ENCODE results near the gene LHPP.

Gene LHPP

GRCh38 chr10:124500757-124501156 lies 39.1 kb downstream of the LHPP start:
- DNase-seq: no peak

DNA sequence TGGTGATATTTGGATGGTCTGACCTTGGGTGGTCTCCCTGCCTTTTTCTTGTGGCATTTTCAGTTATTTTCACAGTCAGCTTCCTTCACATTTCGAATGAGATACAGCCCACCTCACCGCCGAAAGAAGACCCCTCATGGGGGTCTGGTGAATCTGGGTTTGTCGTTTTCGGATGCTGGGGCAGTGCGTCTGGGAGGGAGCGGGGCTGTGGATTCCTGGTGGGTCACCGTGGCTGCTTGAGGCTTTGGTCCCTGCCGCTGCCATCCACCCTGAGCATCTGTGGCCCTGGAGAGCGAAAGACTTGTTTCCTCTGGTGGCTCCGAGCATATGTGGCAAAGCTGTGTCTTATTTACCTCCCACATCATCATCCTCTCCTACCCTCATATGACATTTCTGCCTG lies 43.1 kb downstream of the LHPP start:
- no peak for DNase-seq

GRCh38 chr10:124505279-124505678 lies 43.7 kb downstream of the LHPP start:
- no peak for DNase-seq

DNA sequence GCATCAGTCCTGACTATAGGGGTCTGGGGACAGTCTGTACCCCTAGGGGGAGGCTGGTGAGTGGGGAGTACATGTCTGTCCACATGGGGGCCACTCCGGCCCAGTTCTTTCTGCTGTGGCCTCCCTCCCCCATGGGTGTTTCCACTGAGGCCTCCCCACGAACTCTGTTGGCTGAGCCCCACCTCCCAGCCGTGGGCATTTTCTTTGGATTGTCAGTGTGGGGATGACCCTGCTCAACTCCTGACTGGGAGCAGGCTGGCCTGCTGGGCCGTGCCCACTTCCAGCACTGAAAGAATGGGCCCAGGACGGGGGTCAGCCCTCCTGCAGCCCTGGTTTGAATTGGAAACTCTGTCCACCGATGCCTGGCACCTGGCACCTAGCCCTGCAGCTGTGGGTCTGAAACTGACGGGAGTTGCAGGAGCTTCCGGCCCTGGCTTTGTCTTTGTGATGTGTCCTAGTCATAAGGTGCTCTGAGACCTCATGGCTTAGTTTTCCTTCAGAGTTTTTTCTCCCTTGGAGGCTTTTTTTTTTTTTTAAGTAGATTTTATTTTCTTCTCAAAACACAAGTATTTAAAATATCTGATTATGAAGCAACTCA lies 46.5 kb downstream of the LHPP start:
- DNase-seq: no peak

DNA sequence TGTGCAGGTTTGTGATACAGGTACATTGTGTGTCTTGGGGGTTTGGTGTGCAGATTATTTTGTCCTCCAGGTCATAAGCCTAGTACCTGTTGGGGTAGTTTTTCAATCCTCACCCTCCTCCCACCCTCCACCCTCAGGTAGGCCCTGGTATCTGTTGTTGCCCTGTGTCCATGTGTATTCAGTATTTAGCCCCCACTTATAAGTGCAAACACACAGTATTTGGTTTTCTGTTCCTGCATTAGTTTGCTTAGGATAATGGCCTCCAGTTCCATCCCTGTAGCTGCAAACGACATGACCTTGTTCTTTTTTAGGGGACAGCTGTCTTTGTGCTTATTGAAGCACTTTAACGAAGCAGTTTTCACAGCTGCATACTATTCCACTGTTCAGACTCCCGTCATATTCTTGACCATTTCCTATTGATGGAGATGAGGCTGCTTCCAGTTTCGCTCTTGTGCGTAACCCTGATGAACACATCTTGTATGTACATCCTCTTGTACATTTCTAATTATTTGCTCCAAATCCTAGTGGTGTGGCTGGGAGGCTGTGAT lies 47.4 kb downstream of the LHPP start:
- no peak for DNase-seq

DNA sequence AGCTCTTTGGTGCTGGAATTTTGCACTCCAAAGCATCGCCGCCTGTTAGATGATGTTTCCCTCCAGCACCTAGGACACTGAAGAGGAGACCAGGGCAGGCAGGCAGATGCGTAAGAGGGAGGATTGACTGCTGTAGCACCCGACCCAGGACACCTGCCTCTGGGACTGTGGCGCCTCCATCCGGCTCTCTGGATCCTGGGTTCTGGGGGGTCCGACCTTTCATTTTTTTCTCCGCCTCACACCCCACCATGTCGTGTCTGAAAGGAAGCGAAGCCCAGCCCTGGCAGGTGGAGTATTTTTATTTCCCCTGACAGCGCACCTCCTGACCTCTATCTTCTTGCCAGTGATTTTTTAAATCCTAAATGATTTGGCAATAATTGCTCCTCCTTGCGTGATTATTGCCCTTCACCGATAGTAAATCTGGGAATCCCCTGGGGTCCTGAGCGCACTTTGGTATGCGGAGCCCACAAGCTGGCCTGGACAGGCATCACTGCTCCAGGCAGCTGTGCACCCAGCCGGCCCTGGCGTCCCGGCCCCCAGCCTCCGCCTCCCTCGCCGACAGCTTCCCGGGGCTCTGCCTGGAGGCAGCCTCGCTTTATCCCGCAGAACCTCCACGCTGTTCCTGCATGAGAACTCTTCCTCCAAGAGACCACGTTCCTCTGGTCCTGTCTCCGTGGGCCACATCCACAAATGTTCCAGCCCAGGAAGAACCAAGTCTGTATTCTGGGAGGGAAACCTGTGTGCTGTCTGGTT lies 48.4 kb downstream of the LHPP start:
- no peak for DNase-seq

- no peak for DNase-seq
Measured at GRCh38 chr10:124510759-124511158, 49.1 kb downstream of the LHPP start.

- no peak for DNase-seq
Measured at GRCh38 chr10:124511205-124512039, 49.8 kb downstream of the LHPP start.

DNA sequence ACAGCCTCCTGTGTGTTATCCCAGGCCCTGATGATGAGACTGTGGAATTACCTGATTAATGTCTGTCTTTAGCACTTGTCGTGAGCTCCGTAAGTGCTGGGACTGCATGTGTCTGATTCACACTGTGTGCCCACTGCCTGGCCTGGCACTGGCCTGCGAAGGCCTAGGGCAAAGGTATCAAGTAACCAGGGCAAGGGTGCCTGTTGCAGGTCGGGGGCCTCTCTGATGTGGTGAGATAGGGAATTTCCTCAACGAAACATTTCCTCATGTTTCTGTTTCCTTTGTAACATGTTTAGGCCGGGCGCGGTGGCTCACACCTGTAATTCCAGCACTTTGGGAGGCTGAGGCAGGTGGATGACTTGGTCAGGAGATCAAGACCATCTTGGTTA lies 50.4 kb downstream of the LHPP start:
- DNase-seq: no peak

DNA sequence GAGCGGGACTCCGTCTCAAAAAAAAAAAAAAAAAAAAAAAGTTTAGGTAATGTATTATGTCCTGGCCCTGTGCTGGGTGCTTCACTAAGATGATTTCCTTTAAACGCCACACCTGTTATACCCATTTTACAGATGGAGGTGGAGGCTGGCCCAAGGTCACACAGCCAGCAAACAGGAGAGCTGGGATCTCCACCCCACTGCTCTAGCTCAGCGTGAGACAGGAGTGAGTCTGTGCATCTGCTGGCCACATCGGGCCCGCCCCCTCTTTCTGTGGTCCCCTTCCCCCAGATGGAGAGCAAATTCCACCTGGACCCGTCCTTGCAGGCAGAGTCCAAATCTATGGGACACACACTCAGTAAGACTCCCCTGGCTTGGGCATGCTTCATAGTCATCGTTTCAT lies 51.0 kb downstream of the LHPP start:
- no peak for DNase-seq

DNA sequence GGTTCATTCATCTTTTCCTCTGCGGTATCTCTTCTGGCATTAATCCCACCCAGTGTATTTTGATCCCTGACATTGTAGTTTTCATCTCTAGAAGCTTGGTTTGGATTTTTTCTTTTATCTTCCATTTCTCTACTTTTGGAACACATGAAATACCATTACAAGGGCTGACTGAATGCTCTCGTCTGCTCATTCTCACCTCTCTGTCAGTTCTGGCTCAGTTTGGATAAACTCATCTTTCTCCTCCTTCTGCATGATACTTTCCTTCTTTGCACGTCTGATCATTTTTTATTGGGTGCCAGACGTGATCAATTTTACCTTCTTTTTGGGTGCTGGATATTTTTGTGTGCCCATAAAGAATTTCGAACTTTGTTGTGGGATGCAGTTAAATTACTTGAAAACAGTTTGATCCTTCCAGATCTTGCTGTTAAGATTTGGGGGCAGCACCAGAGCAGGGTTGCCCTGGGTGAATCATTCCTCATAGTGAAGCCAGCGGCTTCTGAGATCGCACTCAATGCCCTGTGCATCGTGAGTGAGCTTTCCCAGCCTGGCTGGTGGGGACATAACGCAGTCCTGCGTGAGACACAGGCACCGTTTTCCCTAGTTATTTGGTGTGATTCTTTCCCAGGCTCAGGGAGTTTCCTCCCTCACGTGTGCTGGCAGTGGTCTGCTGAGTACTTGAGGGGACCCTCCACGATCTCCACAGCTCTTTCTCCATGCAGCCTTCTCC lies 53.8 kb downstream of the LHPP start:
- no peak for DNase-seq

GRCh38 chr10:124516181-124516580 lies 54.6 kb downstream of the LHPP start:
- DNase-seq: no peak

GRCh38 chr10:124516746-124517397 lies 55.2 kb downstream of the LHPP start:
- DNase-seq: no peak

- DNase-seq: no peak
Measured at GRCh38 chr10:124517461-124517860, 55.8 kb downstream of the LHPP start.

- DNase-seq: no peak
Measured at GRCh38 chr10:124517931-124518330, 56.3 kb downstream of the LHPP start.

DNA sequence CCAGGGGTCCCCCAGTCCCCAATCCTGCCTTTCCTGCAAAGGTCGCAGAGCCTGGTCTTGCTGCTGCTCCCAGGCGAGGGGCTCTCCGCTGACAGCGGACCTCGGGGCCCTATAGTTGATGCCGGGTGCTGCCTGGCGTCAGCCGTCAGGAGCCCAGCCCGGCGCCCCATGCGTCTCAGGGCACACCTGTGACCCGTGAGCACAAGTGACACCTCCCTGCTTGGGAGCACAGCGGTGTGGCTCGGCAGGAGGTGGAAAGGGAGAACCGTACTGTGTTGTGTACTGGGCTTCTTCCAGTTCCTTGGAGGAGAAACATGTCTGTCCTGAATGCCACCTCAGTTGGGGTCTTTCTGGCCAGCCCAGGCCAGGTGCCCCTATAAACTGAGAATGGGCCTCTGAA lies 56.7 kb downstream of the LHPP start:
- DNase-seq: no peak

- DNase-seq: no peak
Measured at GRCh38 chr10:124520558-124521428, 59.2 kb downstream of the LHPP start.

DNA sequence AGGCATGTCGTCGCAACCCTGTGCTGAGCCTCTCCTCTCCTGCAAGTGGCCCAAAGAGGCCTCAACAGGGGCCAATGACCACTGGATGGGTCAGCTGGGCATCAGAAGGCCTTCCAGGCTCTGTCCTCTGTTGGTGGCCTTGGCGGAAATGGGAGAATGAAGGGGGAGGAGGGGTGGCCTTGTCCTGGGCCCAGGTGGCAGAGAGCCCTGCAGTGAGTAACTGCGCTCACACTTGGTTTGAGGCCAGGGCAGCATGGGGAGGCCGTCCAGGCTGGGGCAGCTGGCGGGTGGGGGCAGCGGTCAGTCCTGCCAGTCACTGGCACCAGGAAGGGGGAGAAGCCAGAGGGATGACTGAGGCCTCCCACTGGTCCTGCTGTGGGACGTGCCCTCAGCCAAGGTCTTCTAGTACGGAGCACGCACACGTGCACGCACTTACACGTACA lies 59.8 kb downstream of the LHPP start:
- DNase-seq: no peak

DNA sequence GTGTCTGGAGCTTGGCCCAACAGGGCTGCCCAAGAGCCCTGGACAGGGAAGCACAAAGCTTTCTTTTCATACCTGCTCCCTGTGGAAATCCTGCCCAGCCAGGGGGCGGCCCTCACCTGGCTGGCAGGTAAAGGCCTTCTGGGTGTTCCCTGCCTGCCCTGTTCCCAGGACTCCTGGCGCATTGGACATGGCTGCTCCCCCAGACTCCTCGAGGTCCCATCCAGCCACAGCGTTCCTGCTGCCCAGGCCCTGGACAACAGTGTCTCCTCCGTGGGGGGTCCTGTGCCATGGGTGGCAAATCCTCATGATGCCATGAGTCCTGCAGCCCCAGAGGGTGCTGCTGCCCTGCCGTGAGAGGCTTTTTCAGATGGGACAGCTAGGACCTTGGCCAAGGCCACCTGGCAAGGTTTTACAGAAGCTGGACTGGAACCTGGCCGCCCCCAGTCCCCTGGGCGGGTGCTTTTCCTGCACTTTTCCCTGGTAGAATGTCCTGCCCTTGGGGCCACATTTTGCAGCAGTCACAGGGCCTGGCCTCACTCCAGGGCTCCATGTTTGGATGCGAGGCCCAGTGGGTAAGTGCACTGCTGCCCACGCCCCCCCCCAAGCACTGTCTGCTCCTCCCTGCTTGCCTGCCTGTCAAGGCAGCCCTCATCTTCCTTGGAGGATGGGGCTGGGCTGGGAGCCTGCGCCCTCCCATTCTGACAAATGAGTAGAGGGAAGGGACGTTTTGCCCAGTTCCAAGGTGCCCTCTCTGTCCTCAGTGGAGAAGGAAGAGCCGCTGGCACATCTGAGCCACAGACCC lies 60.7 kb downstream of the LHPP start:
- no peak for DNase-seq

Measured in activated CD4-positive, alpha-beta T cell treated with anti-CD3 and anti-CD28 coated beads, Interleukin-2, amount 50 U/mL, for 4 hours (primary cell).